GM15510 (cell line): ENCODE results near the gene STRAP.

Experiments
- POLR2A ChIP-seq: IDR thresholded peaks from 3 replicates; pipeline ENCODE4 v1.6.1; 2011; ENCODE audit warnings: borderline replicate concordance; ENCODE audit not compliant: insufficient read length; ENCODE audit errors: extremely low read depth

STRAP gene

GRCh38 chr12:15892645-15893259 is 10.6 kb downstream of the STRAP start:
- no peak for TF ChIP-seq POLR2A

GRCh38 chr12:15893260-15893659 is 11.1 kb downstream of the STRAP start:
- TF ChIP-seq POLR2A = no peak

GRCh38 chr12:15896867-15897266 is 14.7 kb downstream of the STRAP start:
- no peak for TF ChIP-seq POLR2A

GRCh38 chr12:15897433-15897832 is 15.2 kb downstream of the STRAP start:
- no peak for TF ChIP-seq POLR2A

- TF ChIP-seq POLR2A = no peak
These were observed 17.2 kb downstream of the STRAP start for GRCh38 chr12:15899282-15899870.

GRCh38 chr12:15904378-15904920 is 22.3 kb downstream of the STRAP start:
- TF ChIP-seq POLR2A = no peak

GRCh38 chr12:15910468-15910863 is 28.3 kb downstream of the STRAP start:
- no peak for TF ChIP-seq POLR2A

- TF ChIP-seq POLR2A = peak; percentile 89
These were observed 28.9 kb downstream of the STRAP start, which contains the start of gene DERA for GRCh38 chr12:15910864-15911721. Gene DERA, plus strand, starts transcription at chr12:15911332. Its CDS starts 52 bp downstream, at chr12:15911384.

- no peak for TF ChIP-seq POLR2A
These were observed 35.9 kb downstream of the STRAP start for GRCh38 chr12:15918066-15918465.

- no peak for TF ChIP-seq POLR2A
These were observed 37.2 kb downstream of the STRAP start for GRCh38 chr12:15919418-15919817.

- TF ChIP-seq POLR2A = no peak
These were observed 42.8 kb downstream of the STRAP start for GRCh38 chr12:15924956-15925355.

GRCh38 chr12:15928346-15928745 is 46.2 kb downstream of the STRAP start:
- TF ChIP-seq POLR2A = no peak

- TF ChIP-seq POLR2A = no peak
These were observed 46.8 kb downstream of the STRAP start for GRCh38 chr12:15928870-15929571.

- no peak for TF ChIP-seq POLR2A
These were observed 49.4 kb downstream of the STRAP start for GRCh38 chr12:15931590-15932053.
